ENCODE measurements around the gene MIB2.

Gene MIB2

DNA sequence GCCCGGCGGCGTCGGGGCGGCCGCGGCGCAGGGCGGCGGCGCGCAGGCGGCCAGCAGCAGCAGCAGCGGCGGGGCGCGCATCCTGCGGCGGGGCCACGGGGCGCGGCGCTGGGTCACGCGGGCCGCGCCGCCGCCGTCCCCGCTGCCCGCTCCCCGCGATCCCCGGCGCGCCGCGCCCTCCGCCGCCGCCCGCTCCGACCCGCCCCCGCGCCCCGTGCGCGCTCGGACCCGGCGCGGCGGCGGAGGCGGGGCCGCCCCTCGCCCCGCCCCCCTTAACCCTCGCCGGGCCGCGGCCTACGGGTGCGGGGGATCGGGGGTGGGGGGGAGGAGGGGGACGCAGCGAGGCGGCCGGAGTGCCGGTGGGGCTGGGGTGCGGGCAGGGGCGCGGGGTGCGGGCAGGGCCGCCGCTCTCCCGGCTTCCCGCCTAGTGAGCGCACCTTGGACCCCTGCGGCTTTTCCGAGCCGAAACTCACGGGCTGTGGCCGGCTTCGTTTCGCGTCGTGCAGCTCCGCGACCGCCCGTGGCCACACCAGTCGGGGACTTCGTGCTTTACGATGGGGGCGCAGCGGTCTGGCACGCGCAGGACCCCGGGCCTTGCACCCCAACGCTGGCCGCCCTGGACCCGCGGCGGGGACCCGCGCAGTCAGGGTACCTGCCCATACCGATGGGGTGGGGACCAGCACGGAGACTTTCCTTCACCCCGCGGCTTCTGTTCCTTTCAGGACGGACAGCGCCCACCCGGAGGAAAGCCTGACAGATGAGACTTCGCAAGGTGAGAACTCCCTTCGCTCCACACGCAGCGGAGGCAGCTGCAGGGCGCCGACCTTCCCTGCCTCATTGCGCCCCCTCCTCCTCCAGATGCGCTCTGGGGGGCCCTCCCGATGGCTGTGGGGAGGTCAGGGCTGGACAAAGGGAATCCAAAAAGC is 15.1 kb upstream of the MIB2 start, which contains the start of gene FNDC10:
TSS of gene FNDC10 (minus strand) at position 201 of the 926 bp plus-strand sequence. CDS start at position 81, 120 bp downstream.
- Histone ChIP-seq H3K4me3 (replicated peaks; ENCODE audit: insufficient read depth, low read length) (peak within 1 kb of the TSS; percentile 33), H3K27me3 (ENCODE audit: insufficient read depth, poor library complexity, severe bottlenecking) (peaks cover 8% of the 10 kb centered on the region), H3K27ac (replicated peaks) (no peak within 1 kb of the TSS)
- no peak for DNase-seq (ENCODE audit: low read depth in 1 of 2, low spot score in 1 of 2)
- no peak for TF ChIP-seq SPI1 (IDR thresholded peaks at IDR 0.05; ENCODE audit: borderline replicate concordance, low read depth)
- TF ChIP-seq, protein P1, sequence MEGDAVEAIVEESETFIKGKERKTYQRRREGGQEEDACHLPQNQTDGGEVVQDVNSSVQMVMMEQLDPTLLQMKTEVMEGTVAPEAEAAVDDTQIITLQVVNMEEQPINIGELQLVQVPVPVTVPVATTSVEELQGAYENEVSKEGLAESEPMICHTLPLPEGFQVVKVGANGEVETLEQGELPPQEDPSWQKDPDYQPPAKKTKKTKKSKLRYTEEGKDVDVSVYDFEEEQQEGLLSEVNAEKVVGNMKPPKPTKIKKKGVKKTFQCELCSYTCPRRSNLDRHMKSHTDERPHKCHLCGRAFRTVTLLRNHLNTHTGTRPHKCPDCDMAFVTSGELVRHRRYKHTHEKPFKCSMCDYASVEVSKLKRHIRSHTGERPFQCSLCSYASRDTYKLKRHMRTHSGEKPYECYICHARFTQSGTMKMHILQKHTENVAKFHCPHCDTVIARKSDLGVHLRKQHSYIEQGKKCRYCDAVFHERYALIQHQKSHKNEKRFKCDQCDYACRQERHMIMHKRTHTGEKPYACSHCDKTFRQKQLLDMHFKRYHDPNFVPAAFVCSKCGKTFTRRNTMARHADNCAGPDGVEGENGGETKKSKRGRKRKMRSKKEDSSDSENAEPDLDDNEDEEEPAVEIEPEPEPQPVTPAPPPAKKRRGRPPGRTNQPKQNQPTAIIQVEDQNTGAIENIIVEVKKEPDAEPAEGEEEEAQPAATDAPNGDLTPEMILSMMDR (IDR thresholded peaks at IDR 0.05; ENCODE audit: insufficient read depth, low read length), result no peak
- TF ChIP-seq POLR2AphosphoS5 (IDR thresholded peaks at IDR 0.05; ENCODE audit: low read depth), result no peak
- TF ChIP-seq GABPA (IDR thresholded peaks at IDR 0.05; ENCODE audit: low read depth), result no peak
- TF ChIP-seq REST (IDR thresholded peaks at IDR 0.05; ENCODE audit: insufficient replicate concordance, low read depth), result peak; percentile 75

DNA sequence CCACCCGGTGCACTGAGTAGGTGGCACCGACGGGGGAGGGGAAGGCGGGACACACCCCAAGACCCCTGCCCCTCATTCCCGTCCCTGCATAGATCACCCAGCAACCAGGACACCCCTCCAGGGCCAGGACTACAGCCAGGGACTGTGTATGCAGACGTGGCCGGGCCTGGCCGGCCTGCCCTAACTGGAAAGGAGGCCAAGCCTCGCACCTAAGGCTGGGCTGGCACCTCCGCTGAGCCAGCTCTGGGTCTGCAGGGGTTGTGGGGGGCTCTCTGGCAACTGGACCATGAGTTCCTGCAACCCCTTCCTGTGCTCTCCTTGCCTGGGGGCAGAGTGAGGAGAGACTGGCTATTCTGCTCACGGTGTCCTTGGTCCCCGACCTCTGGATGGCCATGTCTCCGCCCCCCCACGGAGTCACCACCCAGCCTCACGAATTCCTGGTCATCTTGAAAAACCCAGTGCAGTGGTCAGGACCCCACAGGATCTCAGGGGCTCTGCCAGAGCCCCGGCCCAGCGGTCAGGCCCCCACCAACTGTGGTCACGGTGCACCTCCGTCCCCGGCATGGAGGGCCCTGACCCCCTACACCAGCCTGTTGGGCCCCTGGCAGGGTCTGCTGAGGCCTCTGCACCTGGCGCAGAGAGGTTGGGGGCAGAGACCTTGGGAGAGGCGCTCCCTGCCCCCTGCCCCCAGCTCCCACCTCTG is 14.3 kb upstream of the MIB2 start:
- TF ChIP-seq POLR2AphosphoS5 (IDR thresholded peaks at IDR 0.05; ENCODE audit: low read depth), result no peak
- no peak for TF ChIP-seq SPI1 (IDR thresholded peaks at IDR 0.05; ENCODE audit: borderline replicate concordance, low read depth)
- no peak for TF ChIP-seq GABPA (IDR thresholded peaks at IDR 0.05; ENCODE audit: low read depth)
- TF ChIP-seq, protein P1 (IDR thresholded peaks at IDR 0.05; ENCODE audit: insufficient read depth, low read length), result no peak
- no peak for TF ChIP-seq REST (IDR thresholded peaks at IDR 0.05; ENCODE audit: insufficient replicate concordance, low read depth)
- Histone ChIP-seq H3K4me3 (replicated peaks; ENCODE audit: insufficient read depth, low read length) (no peak overlapping the region), H3K27me3 (ENCODE audit: insufficient read depth, poor library complexity, severe bottlenecking) (peaks cover 8% of the 10 kb centered on the region), H3K27ac (replicated peaks) (no peak overlapping the region)
- DNase-seq (ENCODE audit: low read depth in 1 of 2, low spot score in 1 of 2), result no peak

- TF ChIP-seq, protein P1 (IDR thresholded peaks at IDR 0.05; ENCODE audit: insufficient read depth, low read length), result no peak
- no peak for TF ChIP-seq POLR2AphosphoS5 (IDR thresholded peaks at IDR 0.05; ENCODE audit: low read depth)
- no peak for TF ChIP-seq GABPA (IDR thresholded peaks at IDR 0.05; ENCODE audit: low read depth)
- TF ChIP-seq REST (IDR thresholded peaks at IDR 0.05; ENCODE audit: insufficient replicate concordance, low read depth), result no peak
- no peak for TF ChIP-seq SPI1 (IDR thresholded peaks at IDR 0.05; ENCODE audit: borderline replicate concordance, low read depth)
- peaks cover 1% of the 10 kb centered on the region for H3K27me3 ChIP-seq (ENCODE audit: insufficient read depth, poor library complexity, severe bottlenecking)
Measured at GRCh38 chr1:1601564-1602303, 13.6 kb upstream of the MIB2 start.

More at GRCh38 chr1:1601564-1602303, 13.6 kb upstream of the MIB2 start:
- Histone ChIP-seq H3K27ac (replicated peaks) (no peak overlapping the region), H3K4me3 (replicated peaks; ENCODE audit: insufficient read depth, low read length) (no peak overlapping the region)
- DNase-seq (ENCODE audit: low read depth in 1 of 2, low spot score in 1 of 2), result no peak

Data from HL-60 (cell line).